Activated naive CD8-positive, alpha-beta T cell treated with anti-CD3 and anti-CD28 coated beads, Interleukin-2, amount 10 ng/mL, durations not matched to agents 7 days and 5 days (primary cell): Measurements from ENCODE around the gene PARVB. TPM values are rescaled to one million over a fixed set of nuclear protein-coding genes. Genes with fewer than 3 reads are reported as not detected.
"Not testable (repeated sequence)": the region's sequence is repeated elsewhere in the genome, so short reads cannot be mapped to it uniquely, and the experiment has no call there.

Source experiments
- ATAC-seq: fragments of 150-1000 bp; cut with Tn5 transposase; one replicate; pipeline ENCODE4 v1.10.0; 2021; ENCODE audit warnings: low read depth, moderate library complexity
- POLR2A ChIA-PET: fragments of 350-600 bp; sonication (Branson Sonifier 250); formaldehyde crosslinking; loops from one replicate; lab custom pipeline; 2021; ENCODE audit warnings: antibody characterized with exemption; lab: Charles Lee
- DNase-seq: peaks from one replicate; pipeline ENCODE4 v3.0.0; 2021
- H3K27ac Mint-ChIP-seq: one replicate; pipeline ENCODE4 v1.8.0; 2022; ENCODE audit warnings: mild to moderate bottlenecking, mixed read lengths
- H3K27me3 Mint-ChIP-seq: one replicate; pipeline ENCODE4 v1.8.0; 2022; ENCODE audit warnings: mild to moderate bottlenecking, moderate library complexity, mixed read lengths
- H3K36me3 Mint-ChIP-seq: one replicate; pipeline ENCODE4 v1.8.0; 2021; ENCODE audit warnings: mild to moderate bottlenecking, mixed read lengths
- H3K4me1 Mint-ChIP-seq: one replicate; pipeline ENCODE4 v1.8.0; 2021; ENCODE audit warnings: mixed read lengths
- H3K4me3 Mint-ChIP-seq: one replicate; pipeline ENCODE4 v1.8.0; 2022; ENCODE audit warnings: mild to moderate bottlenecking, moderate library complexity, mixed read lengths
- H3K9me3 Mint-ChIP-seq: one replicate; pipeline ENCODE4 v1.8.0; 2021; ENCODE audit warnings: mixed read lengths
- total RNA-seq, 2 experiments: library from RNA; stranded (reverse); gene quantifications; one replicate each; pipeline ENCODE4 v1.2.3, GENCODE V29; 2021

The PARVB gene
- total RNA-seq, 2 experiments from 2014 or later: 39.6 to 40.7 TPM

GRCh38 chr22:44108076-44108475, 84.0 kb downstream of the PARVB start:
- no peak overlapping the region for H3K27ac Mint-ChIP-seq

GRCh38 chr22:44108806-44109385, 84.8 kb downstream of the PARVB start:
- H3K9me3 Mint-ChIP-seq: no peaks in the 10 kb centered on the region

More at GRCh38 chr22:44108076-44108475, 84.0 kb downstream of the PARVB start:
- DNase-seq: no peak
- Mint-ChIP-seq H3K4me1 (no peaks in the 10 kb centered on the region), H3K36me3 (peaks cover 7% of the 10 kb centered on the region), H3K9me3 (no peaks in the 10 kb centered on the region), H3K27me3 (no peaks in the 10 kb centered on the region), H3K4me3 (no peak overlapping the region)
- POLR2A ChIA-PET: no interaction called here
- ATAC-seq: no peak

GRCh38 chr22:44109416-44109815, 85.3 kb downstream of the PARVB start:
- H3K4me3 Mint-ChIP-seq: no peak overlapping the region
- peaks cover 7% of the 10 kb centered on the region for H3K36me3 Mint-ChIP-seq
- POLR2A ChIA-PET: no interaction called here
- no peaks in the 10 kb centered on the region for H3K9me3 Mint-ChIP-seq
- ATAC-seq (no peak), DNase-seq (no peak)
- no peaks in the 10 kb centered on the region for H3K4me1 Mint-ChIP-seq
- no peak overlapping the region for H3K27ac Mint-ChIP-seq
- no peaks in the 10 kb centered on the region for H3K27me3 Mint-ChIP-seq

More at GRCh38 chr22:44108806-44109385, 84.8 kb downstream of the PARVB start:
- no peak for ATAC-seq
- Mint-ChIP-seq H3K36me3 (peaks cover 7% of the 10 kb centered on the region), H3K27me3 (no peaks in the 10 kb centered on the region), H3K4me1 (no peaks in the 10 kb centered on the region), H3K27ac (no peak overlapping the region), H3K4me3 (no peak overlapping the region)
- POLR2A ChIA-PET: no interaction called here
- no peak for DNase-seq

DNA sequence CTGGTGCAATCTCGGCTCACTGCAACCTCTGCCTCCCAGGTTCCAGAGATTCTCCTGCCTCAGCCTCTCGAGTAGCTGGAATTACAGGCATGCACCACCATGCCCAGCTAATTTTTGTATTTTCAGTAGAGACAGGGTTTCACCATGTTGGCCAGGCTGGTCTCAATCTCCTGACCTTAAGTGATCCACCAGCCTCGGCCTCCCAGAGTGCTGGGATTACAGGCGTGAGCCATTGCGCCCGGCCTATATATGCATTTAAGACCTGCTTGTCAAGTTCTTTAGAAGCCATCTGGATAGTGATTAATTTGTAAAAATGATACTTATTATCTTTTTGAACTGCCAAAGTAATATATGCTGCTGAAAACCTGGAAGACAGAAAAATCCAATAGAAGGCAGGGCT, 86.6 kb downstream of the PARVB start:
- H3K4me3 Mint-ChIP-seq, ATAC-seq, H3K27me3 Mint-ChIP-seq, DNase-seq, H3K9me3 Mint-ChIP-seq, H3K4me1 Mint-ChIP-seq, H3K27ac Mint-ChIP-seq, H3K36me3 Mint-ChIP-seq: not testable (repeated sequence)
- POLR2A ChIA-PET: interaction anchor here (0.7 kb wide), 1 partner anchor 45 kb away, joined by 3 read pairs; no protein-coding TSS in a partner anchor

- Mint-ChIP-seq H3K4me3 (no peak overlapping the region), H3K27ac (no peak overlapping the region), H3K9me3 (no peaks in the 10 kb centered on the region), H3K4me1 (peaks cover 5% of the 10 kb centered on the region), H3K27me3 (no peaks in the 10 kb centered on the region), H3K36me3 (peaks cover 4% of the 10 kb centered on the region)
- POLR2A ChIA-PET: interaction anchor here (0.7 kb wide), 1 partner anchor 46 kb away, joined by 3 read pairs; no protein-coding TSS in a partner anchor
- DNase-seq (no peak), ATAC-seq (no peak)
These were observed 87.6 kb downstream of the PARVB start for GRCh38 chr22:44111562-44112155.

DNA sequence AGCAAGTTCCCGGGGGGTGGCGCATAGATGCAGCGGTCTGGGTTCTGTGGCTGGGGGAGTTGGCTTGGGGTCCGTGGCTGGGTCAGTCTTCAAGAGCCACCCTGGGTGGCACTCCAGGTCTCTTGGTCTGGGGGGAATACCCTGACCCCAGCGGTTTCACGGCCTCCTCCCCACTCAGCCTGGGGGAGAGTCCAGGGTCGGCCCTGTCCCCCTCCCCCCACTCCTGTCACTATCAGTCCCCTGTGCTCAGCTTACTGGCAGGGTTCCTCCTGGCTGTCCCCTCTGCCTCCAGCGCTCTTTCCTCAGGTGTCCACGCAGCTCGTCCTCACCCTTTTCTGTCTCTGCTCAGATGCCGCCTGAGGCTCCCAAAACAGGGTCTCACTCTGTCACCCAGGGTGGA, 88.1 kb downstream of the PARVB start:
- Mint-ChIP-seq H3K4me3 (no peak overlapping the region), H3K27ac (no peak overlapping the region), H3K27me3 (no peaks in the 10 kb centered on the region), H3K9me3 (no peaks in the 10 kb centered on the region), H3K4me1 (peaks cover 9% of the 10 kb centered on the region), H3K36me3 (peaks cover 4% of the 10 kb centered on the region)
- POLR2A ChIA-PET: no interaction called here
- DNase-seq (no peak), ATAC-seq (no peak)

GRCh38 chr22:44116331-44116730, 92.2 kb downstream of the PARVB start:
- POLR2A ChIA-PET: interaction anchor here (0.9 kb wide), 1 partner anchor 64 kb away, joined by 4 read pairs; the partner anchor contains the start of gene PARVG
- peak overlapping the region; percentile 62 for H3K27ac Mint-ChIP-seq
- ATAC-seq: no peak

GRCh38 chr22:44116755-44117684, 92.9 kb downstream of the PARVB start:
- no peaks in the 10 kb centered on the region for H3K27me3 Mint-ChIP-seq
- POLR2A ChIA-PET: interaction anchor here (0.9 kb wide), 1 partner anchor 63 kb away, joined by 4 read pairs; the partner anchor contains the start of gene PARVG
- no peaks in the 10 kb centered on the region for H3K9me3 Mint-ChIP-seq
- DNase-seq: no peak
- peak overlapping the region; percentile 62 for H3K27ac Mint-ChIP-seq
- H3K4me1 Mint-ChIP-seq: peaks cover 9% of the 10 kb centered on the region
- no peak for ATAC-seq
- H3K36me3 Mint-ChIP-seq: peaks cover 9% of the 10 kb centered on the region
- no peak overlapping the region for H3K4me3 Mint-ChIP-seq

More at GRCh38 chr22:44116331-44116730, 92.2 kb downstream of the PARVB start:
- H3K36me3 Mint-ChIP-seq: peaks cover 9% of the 10 kb centered on the region
- H3K9me3 Mint-ChIP-seq: no peaks in the 10 kb centered on the region
- H3K27me3 Mint-ChIP-seq: no peaks in the 10 kb centered on the region
- DNase-seq: no peak
- peaks cover 9% of the 10 kb centered on the region for H3K4me1 Mint-ChIP-seq
- no peak overlapping the region for H3K4me3 Mint-ChIP-seq

- no peak overlapping the region for H3K4me3 Mint-ChIP-seq
- H3K4me1 Mint-ChIP-seq: peaks cover 9% of the 10 kb centered on the region
- no peaks in the 10 kb centered on the region for H3K27me3 Mint-ChIP-seq
- POLR2A ChIA-PET: no interaction called here
- DNase-seq: no peak
- H3K27ac Mint-ChIP-seq: no peak overlapping the region
- no peak for ATAC-seq
- peaks cover 2% of the 10 kb centered on the region for H3K9me3 Mint-ChIP-seq
- H3K36me3 Mint-ChIP-seq: peaks cover 12% of the 10 kb centered on the region
These were observed 93.6 kb downstream of the PARVB start for GRCh38 chr22:44117746-44118145.

DNA sequence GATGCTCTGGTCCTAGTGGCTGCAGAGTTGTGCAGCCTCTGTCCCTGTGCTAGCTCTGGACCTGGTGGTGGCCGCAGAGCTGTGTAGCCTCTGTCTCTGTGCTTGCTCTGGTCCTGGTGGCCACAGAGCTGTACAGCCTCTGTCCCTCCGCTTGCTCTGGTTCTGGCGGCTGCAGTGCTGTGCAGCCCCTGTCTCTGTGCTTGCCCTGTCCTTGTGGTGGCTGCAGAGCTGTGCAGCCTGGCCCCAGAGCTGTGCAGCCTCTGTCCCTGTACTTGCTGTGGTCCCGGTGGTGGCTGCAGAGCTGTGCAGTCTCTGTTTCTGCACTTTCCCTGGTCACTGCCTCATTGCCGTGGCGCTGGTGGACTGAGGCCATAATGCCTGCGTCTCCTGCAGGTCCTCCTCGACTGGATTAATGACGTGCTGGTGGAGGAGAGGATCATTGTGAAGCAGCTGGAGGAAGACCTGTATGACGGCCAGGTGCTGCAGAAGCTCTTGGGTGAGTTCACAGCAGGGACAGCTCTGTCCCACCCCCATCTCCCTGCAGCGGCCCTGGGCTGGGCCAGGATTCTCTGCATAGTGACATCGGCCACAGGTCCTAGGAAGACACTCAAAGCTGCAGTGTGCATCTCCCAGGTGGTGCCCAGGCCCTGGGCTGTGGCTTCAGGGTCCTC, 94.7 kb downstream of the PARVB start:
- ATAC-seq (no peak), DNase-seq (no peak)
- no peaks in the 10 kb centered on the region for H3K27me3 Mint-ChIP-seq
- POLR2A ChIA-PET: no interaction called here
- H3K9me3 Mint-ChIP-seq: peaks cover 2% of the 10 kb centered on the region
- H3K4me3 Mint-ChIP-seq: no peak overlapping the region
- peaks cover 16% of the 10 kb centered on the region for H3K36me3 Mint-ChIP-seq
- H3K4me1 Mint-ChIP-seq: peaks cover 11% of the 10 kb centered on the region
- H3K27ac Mint-ChIP-seq: no peak overlapping the region

DNA sequence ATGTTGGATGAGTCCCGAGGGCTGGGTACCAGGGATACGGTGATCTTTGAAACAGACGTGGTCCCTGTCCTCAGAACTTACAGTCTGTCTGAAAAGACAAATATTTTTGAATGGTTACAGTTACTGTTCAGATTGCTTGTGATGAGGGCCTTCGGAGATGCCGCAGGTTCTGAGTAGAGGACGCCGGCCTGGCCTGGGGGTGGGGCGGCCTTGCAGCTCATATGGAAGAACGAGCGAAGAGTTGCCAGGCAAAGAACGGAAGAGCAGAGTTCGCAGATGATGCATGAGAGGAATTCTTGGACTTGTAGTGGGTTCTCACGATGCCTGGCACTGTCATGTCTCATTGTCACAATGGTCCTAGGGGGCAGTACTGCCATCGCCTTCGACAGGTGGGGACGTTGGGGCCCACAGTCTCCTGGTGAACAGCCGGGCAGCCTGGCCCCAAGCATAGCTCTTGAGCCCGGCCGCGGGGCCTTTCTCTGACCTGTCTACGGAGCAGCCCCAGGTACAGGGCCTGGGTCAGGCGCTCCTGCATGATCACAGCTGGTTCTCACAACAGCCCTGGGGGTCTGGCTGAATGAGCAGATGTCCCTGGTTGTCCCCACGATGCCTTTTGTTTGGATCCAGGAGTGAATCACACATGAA, 95.7 kb downstream of the PARVB start:
- no peak overlapping the region for H3K4me3 Mint-ChIP-seq
- H3K36me3 Mint-ChIP-seq: peaks cover 18% of the 10 kb centered on the region
- no peak overlapping the region for H3K27ac Mint-ChIP-seq
- H3K9me3 Mint-ChIP-seq: peaks cover 2% of the 10 kb centered on the region
- POLR2A ChIA-PET: no interaction called here
- ATAC-seq (no peak), DNase-seq (no peak)
- peaks cover 11% of the 10 kb centered on the region for H3K4me1 Mint-ChIP-seq
- H3K27me3 Mint-ChIP-seq: no peaks in the 10 kb centered on the region

DNA sequence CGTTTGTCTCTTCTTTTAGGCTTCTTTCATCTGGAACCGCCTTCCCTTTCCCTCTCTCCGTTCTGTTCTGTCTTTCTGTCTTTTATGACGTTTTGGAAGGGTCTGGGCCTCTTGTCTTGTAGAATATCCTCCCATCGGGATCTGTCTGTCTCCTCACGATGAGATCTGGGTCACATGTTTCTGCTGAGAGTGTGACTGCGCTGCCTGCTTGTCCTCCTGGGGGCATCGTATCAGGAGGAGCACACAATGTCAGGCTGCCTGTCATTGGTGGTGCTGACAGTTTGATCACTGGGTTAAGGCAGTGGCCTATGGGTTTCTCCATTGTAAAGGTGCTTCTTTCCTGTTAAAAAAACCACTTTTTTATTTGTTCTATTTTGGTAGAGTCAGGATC, 96.2 kb downstream of the PARVB start:
- DNase-seq: no peak
- no peak overlapping the region for H3K27ac Mint-ChIP-seq
- POLR2A ChIA-PET: no interaction called here
- no peak for ATAC-seq
- no peaks in the 10 kb centered on the region for H3K27me3 Mint-ChIP-seq
- H3K4me1 Mint-ChIP-seq: peaks cover 11% of the 10 kb centered on the region
- peaks cover 2% of the 10 kb centered on the region for H3K9me3 Mint-ChIP-seq
- H3K4me3 Mint-ChIP-seq: no peak overlapping the region
- H3K36me3 Mint-ChIP-seq: peaks cover 21% of the 10 kb centered on the region
